Natural killer cell (primary cell): ENCODE results near the gene MAP3K1. TPM values are rescaled to one million over a fixed set of nuclear protein-coding genes. Genes with fewer than 3 reads are reported as not detected.
A peak's percentile ranks its signal among the peaks of the same experiment; 100 is the strongest.

ENCODE experiments used
- ATAC-seq, 3 donors: fragments of 150-1000 bp in 2 of 3; fragments of 200-7000 bp in 1 of 3; cut with Tn5 transposase; 1 replicate in 1 of 3; 2 replicates in 2 of 3; pipeline ENCODE4 v1.10.0; 2021; ENCODE audit warnings: mild to moderate bottlenecking in 2 of 3, moderate library complexity in 2 of 3
- DNase-seq, 2 donors: peaks; one replicate each; pipeline versions ENCODE4 v3.0.0 to v3.0.0-alpha.2; 2013 to 2021; ENCODE audit warnings: mixed read lengths in 1 of 2
- H3K27ac ChIP-seq: one replicate; pipeline ENCODE4 v1.5.1; 2013; ENCODE audit warnings: mild to moderate bottlenecking, low read length
- H3K27me3 ChIP-seq: one replicate; pipeline ENCODE4 v1.6.1; 2013; ENCODE audit warnings: low read length; ENCODE audit not compliant: control insufficient read depth, insufficient read depth
- H3K36me3 ChIP-seq: one replicate; pipeline ENCODE4 v1.6.1; 2013; ENCODE audit warnings: low read length; ENCODE audit not compliant: control insufficient read depth, insufficient read depth
- H3K4me1 ChIP-seq: one replicate; pipeline ENCODE4 v1.6.1; 2013; ENCODE audit warnings: low read length; ENCODE audit not compliant: control insufficient read depth, insufficient read depth
- H3K4me3 ChIP-seq: one replicate; pipeline ENCODE4 v1.5.1; 2013; ENCODE audit warnings: low read length
- H3K9me3 ChIP-seq: one replicate; pipeline ENCODE4 v1.6.1; 2013; ENCODE audit warnings: low read length; ENCODE audit not compliant: control insufficient read depth, insufficient read depth
- H3K27ac Mint-ChIP-seq, 2 donors: one replicate each; pipeline ENCODE4 v1.8.0; 2022; ENCODE audit warnings: mild to moderate bottlenecking in 2 of 2, mixed read lengths in 2 of 2, moderate library complexity in 1 of 2
- H3K27me3 Mint-ChIP-seq, 2 donors: one replicate each; pipeline ENCODE4 v1.8.0; 2022; ENCODE audit warnings: low read depth in 2 of 2, mixed read lengths in 2 of 2
- H3K36me3 Mint-ChIP-seq: one replicate; pipeline ENCODE4 v1.8.0; 2022; ENCODE audit warnings: mixed read lengths
- H3K4me1 Mint-ChIP-seq, 2 donors: one replicate each; pipeline ENCODE4 v1.8.0; 2022; ENCODE audit warnings: mixed read lengths in 2 of 2
- H3K4me3 Mint-ChIP-seq: one replicate; pipeline ENCODE4 v1.8.0; 2022; ENCODE audit warnings: mild to moderate bottlenecking, moderate library complexity, mixed read lengths
- H3K9me3 Mint-ChIP-seq, 2 donors: one replicate each; pipeline ENCODE4 v1.8.0; 2022; ENCODE audit warnings: mixed read lengths in 2 of 2
- WGBS: methylation state at CpG from one replicate; pipeline ENCODE4 v1.1.7; 2013; ENCODE audit warnings: missing lambda C conversion rate; ENCODE audit not compliant: insufficient coverage; 5-methylcytosine and 5-hydroxymethylcytosine counted together
- intact Hi-C: fragments of 100-400 bp; cut with micrococcal nuclease; formaldehyde crosslinking; loops from one replicate; pipeline ENCODE4 v1.14.2; 2022
- total RNA-seq, 4 donors: library from RNA; stranded (reverse); fragments of 120-200 nt in 1 of 4; gene quantifications; one replicate each; pipeline versions ENCODE4 v1.2.3 to v1.2.4, GENCODE V29; 2013 to 2022
- TF ChIP-seq, protein P1 (sequence below): fragments of 200-600 bp; IDR thresholded peaks from one replicate; pipeline ENCODE4 v1.8.0; 2022; ENCODE audit warnings: antibody characterized with exemption

MAP3K1 gene
- total RNA-seq, 3 donors from 2014 or later (not counting 1 experiment from before 2014, with no cell fraction given): 27.8 to 35.7 (median 35.5) TPM

DNA sequence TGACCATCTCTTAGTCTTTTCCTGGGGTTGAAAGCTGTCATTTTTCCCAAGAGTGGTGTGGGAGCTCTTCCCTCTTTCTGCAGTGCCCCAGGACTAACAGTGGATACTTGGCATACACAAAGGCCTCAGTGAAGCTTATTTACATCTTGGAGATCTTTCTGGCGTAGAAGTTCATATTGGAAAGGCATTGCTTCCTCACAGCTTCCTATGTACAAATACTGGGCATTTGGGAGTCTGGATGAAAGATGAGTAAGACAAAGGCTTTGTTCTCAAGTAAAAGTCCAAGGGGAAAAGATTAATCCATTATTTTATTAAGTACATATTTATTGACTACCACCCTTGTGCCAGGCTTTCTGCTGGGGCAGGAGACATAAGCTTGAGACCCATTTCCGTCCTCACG lies 22.0 kb downstream of the MAP3K1 start:
- intact Hi-C loops: no loop called here
- H3K4me3 Mint-ChIP-seq: no peak overlapping the region
- ATAC-seq (no peak), DNase-seq (no peak)
- H3K36me3 Mint-ChIP-seq: no peaks in the 10 kb centered on the region
- no peak overlapping the region for H3K4me3 ChIP-seq
- no peaks in the 10 kb centered on the region for H3K27me3 Mint-ChIP-seq
- H3K9me3 ChIP-seq: no peaks in the 10 kb centered on the region
- H3K36me3 ChIP-seq: no peaks in the 10 kb centered on the region
- 95% methylated on average over 2 of the region's 3 CpGs for WGBS
- no peaks in the 10 kb centered on the region for H3K9me3 Mint-ChIP-seq
- H3K4me1 Mint-ChIP-seq: peaks cover 71 to 86% of the 10 kb centered on the region in 2 donors
- H3K27ac ChIP-seq: peak overlapping the region; percentile 9
- TF ChIP-seq, protein P1, sequence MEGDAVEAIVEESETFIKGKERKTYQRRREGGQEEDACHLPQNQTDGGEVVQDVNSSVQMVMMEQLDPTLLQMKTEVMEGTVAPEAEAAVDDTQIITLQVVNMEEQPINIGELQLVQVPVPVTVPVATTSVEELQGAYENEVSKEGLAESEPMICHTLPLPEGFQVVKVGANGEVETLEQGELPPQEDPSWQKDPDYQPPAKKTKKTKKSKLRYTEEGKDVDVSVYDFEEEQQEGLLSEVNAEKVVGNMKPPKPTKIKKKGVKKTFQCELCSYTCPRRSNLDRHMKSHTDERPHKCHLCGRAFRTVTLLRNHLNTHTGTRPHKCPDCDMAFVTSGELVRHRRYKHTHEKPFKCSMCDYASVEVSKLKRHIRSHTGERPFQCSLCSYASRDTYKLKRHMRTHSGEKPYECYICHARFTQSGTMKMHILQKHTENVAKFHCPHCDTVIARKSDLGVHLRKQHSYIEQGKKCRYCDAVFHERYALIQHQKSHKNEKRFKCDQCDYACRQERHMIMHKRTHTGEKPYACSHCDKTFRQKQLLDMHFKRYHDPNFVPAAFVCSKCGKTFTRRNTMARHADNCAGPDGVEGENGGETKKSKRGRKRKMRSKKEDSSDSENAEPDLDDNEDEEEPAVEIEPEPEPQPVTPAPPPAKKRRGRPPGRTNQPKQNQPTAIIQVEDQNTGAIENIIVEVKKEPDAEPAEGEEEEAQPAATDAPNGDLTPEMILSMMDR: no peak
- peak overlapping the region; percentile 88 to 91 for H3K27ac Mint-ChIP-seq
- H3K27me3 ChIP-seq: no peaks in the 10 kb centered on the region
- H3K4me1 ChIP-seq: peaks cover 14% of the 10 kb centered on the region

DNA sequence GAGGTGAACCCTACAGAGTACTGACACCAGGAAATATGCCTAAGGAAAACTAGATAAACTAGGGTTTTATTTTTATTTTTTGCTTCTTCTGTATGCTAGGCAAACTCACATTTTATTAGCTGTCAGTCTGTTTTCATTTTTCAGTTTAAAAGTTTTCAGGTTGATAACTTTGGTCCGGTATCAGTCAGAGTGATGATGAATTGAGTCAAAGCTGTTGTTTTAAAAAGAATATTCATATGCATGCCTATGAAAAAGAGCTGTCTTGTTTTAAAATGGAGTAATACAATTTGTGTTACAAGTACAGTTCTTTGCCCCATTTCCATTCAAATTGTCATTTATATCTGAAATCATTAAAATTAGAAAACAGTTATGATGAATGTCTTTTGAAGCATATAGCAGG lies 22.6 kb downstream of the MAP3K1 start:
- H3K9me3 ChIP-seq: no peaks in the 10 kb centered on the region
- peak overlapping the region; percentile 9 for H3K27ac ChIP-seq
- ATAC-seq (no peak), DNase-seq (no peak)
- H3K27me3 ChIP-seq: no peaks in the 10 kb centered on the region
- H3K4me3 ChIP-seq: no peak overlapping the region
- H3K9me3 Mint-ChIP-seq: no peaks in the 10 kb centered on the region
- peaks cover 71 to 88% of the 10 kb centered on the region in 2 donors for H3K4me1 Mint-ChIP-seq
- H3K4me1 ChIP-seq: peaks cover 10% of the 10 kb centered on the region
- H3K27ac Mint-ChIP-seq: peak overlapping the region; percentile 88 to 91
- no peaks in the 10 kb centered on the region for H3K36me3 ChIP-seq
- H3K36me3 Mint-ChIP-seq: no peaks in the 10 kb centered on the region
- intact Hi-C loops: loop anchor here (1.0 kb wide), 2 partner anchors 568 to 902 kb away; no protein-coding TSS in a partner anchor
- no peaks in the 10 kb centered on the region for H3K27me3 Mint-ChIP-seq
- peak overlapping the region; percentile 3 for H3K4me3 Mint-ChIP-seq
- WGBS: 89% methylated on average over 1 of the region's 1 CpG
- TF ChIP-seq, protein P1: no peak

DNA sequence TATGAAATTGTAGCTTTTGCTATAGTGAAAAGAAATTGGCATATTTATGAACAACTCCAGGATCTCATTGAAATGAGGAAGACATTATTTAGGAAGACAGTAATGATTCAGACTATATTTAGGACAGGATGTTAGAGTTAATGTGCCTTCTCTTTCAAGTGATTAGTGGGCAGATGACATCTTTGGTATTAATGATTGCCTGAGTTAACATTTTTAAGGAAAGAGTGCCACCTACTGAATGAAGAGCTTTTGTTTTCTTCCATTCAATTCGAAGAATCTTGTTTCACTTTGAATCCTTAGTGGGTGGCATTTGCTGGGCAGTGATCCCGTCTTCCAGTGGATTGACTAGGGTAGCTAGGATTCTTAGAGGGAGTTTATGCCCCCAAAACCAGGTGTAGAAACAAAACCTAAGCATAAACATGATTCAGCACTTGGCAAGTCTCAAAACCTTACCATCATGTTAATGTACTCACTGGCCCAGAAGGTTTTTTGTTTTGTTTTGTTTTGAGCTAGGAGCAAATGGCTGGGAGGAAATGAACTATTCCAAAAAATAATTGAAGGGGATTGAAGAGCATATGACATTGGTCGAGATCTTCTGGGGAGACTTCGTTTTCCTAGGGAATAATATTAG lies 23.2 kb downstream of the MAP3K1 start:
- Mint-ChIP-seq H3K27me3 (no peaks in the 10 kb centered on the region), H3K4me3 (peak overlapping the region; percentile 14), H3K36me3 (no peaks in the 10 kb centered on the region), H3K27ac (peak overlapping the region; percentile 88 to 91), H3K4me1 (peaks cover 71 to 89% of the 10 kb centered on the region in 2 donors), H3K9me3 (no peaks in the 10 kb centered on the region)
- intact Hi-C loops: loop anchor here (1.0 kb wide), 2 partner anchors 568 to 902 kb away; no protein-coding TSS in a partner anchor
- Histone ChIP-seq H3K36me3 (no peaks in the 10 kb centered on the region), H3K27ac (peak overlapping the region; percentile 41), H3K27me3 (no peaks in the 10 kb centered on the region), H3K9me3 (no peaks in the 10 kb centered on the region), H3K4me3 (no peak overlapping the region), H3K4me1 (peaks cover 10% of the 10 kb centered on the region)
- DNase-seq (peak in 1 of 2 donors; percentile 77), ATAC-seq (peak; percentile 76 to 84 (median 76))
- WGBS: 42% methylated on average over 4 of the region's 4 CpGs
- TF ChIP-seq, protein P1: peak; percentile 63
